Activated T-cell treated with anti-CD3 and anti-CD28 coated beads for 4 hours (primary cell): ENCODE results near the gene PDCD1LG2.
"Not testable (repeated sequence)": the region's sequence is repeated elsewhere in the genome, so short reads cannot be mapped to it uniquely, and the experiment has no call there.

ENCODE experiments used
- DNase-seq: peaks from one replicate; pipeline ENCODE4 v3.0.0-alpha.2; 2020

PDCD1LG2 gene

DNA sequence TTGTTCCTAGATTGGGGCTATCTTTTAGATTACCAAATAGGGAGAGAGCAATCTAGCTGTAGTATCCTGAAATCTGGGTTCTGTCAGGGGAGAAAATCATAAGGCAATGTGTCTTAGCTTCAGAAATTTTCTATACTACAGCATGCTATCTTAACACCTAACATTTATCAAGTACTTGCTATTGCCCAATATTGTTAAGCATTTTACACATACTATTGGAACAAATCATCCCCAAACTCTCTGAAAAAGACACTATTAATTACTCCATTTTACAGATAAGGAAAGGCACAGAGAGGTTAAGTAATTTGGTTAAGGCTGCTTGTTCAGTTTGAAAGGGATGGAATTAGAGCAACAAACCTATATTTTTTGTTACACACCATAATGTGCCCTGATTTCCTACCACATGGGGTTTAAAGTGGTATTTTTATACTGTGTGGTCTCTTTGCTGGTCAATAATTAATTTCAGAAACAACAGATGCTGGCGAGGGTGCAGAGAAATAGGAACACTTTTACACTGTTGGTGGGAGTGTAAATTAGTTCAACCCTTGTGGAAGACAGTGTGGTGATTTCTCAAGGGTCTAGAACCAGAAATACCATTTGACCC, 61.4 kb downstream of the PDCD1LG2 start:
- DNase-seq, result no peak

DNA sequence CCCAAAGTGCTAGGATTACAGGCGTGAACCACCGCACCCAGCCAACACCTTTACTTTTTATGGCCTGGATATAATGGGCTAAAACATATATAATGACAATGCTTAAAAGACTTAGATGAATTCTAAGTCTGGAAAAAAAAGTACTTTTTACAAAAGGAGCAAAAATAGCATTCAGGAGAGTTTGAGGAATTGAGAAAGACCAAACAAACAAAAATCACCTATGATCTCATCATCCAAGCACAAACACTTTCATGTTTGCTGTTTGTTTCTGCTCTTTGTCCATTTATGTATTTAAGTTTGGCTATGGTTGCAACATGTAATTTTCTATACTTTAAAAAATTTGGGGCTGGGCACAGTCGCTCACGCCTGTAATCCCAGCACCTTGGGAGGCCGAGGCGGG, 63.8 kb downstream of the PDCD1LG2 start:
- DNase-seq, result no peak

- DNase-seq, result no peak
Observed at GRCh38 chr9:5575000-5575399, 64.7 kb downstream of the PDCD1LG2 start.

DNA sequence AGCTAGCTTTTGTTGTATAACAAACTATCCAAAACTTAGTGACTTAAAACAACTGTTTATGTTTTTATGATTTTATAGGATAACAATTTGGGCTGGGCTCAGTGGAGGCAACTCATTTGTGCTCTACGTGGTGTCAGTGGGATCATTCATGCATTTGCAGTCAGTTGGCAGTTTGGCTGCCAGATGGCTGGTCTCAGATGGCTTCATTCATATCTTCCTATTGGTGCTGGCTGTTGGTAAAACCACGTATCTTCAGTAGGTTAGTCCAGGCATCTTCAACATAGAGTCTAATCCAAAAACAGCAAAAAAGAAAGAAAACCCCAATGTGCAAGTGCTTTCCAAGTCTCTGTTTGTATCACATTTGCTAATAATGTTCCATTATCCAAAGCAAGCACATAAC, 66.9 kb downstream of the PDCD1LG2 start:
- no peak for DNase-seq

- no peak for DNase-seq
Observed at GRCh38 chr9:5578018-5578697, 67.8 kb downstream of the PDCD1LG2 start.

DNA sequence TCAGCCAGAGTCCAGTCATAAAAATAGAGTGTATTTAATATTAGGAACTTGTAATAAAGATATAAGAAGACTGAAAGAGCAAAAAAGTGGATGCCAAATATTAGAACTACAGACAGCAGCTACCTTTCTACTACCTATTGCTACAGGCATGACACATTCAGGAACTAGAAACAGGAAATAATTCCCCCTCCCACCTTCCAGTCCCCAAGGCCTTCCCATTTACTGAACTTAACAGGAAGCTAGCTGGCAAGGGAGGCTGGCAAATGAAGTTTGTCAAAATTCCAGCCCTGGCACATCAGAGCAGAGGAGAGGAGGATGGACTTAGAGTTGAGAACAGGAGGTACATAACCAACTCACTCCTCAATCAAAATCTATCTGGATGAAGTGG, 68.4 kb downstream of the PDCD1LG2 start:
- no peak for DNase-seq

DNA sequence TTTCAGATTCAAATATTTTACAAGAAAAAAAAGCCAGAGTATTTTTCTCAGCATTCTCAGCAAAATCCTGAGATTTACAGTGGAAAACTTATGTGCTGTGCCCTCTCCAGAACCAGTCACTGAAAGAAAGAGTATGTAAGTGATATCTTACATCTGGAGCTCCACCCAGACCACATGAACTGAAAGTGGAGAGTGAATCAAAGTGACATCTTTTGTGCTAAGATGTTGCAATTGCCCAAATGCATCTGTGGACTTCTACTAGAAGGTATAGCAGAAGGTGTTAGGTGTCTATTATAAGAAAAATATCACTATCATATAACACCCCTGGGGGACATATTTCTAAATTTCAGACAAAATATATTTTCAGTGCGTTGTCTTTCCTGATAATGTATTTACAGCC, 69.5 kb downstream of the PDCD1LG2 start:
- DNase-seq, result no peak

- DNase-seq, result no peak
Observed at GRCh38 chr9:5580650-5581049, 70.3 kb downstream of the PDCD1LG2 start.

DNA sequence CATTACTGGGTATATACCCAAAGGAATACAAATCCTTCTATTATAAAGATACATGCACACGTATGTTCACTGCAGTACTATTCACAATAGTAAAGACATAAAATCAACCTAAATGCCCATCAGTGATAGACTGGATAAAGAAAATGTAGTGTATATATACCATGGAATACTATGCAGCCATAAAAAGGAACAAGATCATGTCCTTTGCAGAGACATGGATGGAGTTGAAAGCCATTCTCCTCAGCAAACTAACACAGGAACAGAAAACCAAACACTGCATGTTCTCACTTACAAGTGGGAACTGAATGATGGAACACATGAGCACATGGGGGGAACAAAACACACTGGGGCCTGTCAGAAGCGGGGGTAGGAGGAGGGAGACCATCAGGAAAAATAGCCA, 71.4 kb downstream of the PDCD1LG2 start:
- not testable (repeated sequence) for DNase-seq

DNA sequence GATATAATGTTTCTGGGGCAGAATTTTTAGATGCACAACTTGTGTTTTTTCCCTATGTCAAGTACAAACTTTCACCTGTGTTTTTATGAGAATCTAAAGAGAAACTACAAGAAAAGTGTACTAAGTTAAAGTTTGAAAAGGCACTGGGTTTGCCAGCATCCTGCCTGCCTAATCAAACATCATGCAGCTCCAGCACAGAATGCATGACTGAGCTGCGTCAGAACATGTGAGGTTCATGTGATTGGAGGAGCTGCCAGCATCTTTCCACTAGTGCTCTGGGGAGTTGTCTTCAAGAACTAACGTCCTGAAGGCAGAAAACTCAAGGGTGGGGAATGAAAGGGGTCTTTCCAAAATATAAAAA, 72.5 kb downstream of the PDCD1LG2 start:
- DNase-seq, result no peak

DNA sequence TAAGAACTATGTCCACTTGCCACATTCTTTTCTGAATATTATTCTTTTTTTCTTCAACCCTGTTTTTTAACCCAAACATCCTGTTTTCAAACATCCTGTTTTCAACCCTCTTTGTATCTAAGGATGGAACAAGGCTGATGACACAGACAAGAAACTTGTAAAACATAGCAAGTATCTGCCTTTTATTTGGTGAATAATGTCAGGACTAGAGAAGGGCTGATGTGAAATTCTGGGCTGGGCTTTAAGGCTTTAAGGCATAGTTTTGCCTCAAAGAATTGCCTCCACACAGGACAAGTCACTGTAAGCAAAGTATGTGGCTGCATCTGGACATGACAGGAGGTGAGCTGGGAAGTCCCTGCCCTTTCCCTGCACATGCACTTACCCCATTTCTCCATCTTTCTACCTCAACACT, 76.1 kb downstream of the PDCD1LG2 start:
- no peak for DNase-seq

DNA sequence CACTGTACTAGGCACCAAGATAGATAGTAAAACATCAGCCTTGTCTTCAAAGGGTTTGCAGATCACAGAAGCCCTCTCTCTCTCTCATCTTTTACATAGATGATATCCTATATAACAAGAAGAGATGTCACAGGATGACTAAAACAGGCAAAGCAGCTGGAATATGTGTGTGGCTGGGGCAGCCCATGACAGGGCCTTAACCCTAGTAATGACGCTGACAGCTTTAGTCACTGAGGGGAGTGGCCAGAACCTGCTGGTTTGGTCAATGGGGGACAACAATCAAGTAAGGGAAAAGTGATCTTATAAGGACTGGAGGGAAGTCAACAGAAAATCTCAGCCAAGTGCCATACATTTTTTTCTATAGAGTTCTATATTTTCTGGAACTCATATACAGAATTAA, 76.7 kb downstream of the PDCD1LG2 start:
- no peak for DNase-seq

DNA sequence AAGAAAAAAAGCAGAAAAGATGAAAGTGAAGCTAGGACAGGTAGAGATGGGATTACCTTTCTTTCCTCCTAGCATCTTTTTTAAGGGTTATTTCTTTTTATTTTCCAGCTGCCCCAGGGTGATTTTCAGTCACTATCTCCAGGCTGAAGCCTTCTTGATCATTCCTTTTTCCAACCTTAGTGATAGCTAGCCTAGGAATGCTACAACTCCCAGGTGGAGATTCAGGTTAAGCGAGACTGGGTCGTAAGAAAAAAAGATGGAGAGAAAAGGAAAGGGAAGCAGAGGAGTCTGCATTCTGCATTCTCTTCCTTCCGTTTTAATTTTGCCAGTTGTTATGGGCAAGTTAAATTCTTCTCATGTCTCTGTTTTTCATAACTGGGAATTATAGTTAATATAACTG, 81.9 kb downstream of the PDCD1LG2 start:
- DNase-seq, result no peak

DNA sequence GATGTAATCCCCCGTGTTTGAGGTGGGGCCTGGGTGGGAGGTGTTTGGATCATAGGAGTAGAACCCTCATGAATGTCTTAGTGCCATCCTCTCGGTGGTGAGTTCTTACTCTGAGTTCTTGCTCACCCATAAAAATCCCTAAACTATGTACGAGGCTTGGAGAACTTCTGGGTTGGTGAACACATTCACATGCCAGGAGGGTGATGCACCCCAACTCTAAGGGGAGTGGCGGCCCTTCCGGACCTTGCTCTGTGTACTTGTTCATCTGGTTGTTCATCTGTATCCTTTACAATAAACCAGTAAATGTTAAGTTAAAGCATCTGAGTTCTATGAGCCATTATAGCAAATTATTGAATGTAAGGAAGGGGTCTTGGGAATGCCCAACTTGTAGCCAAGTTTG, 82.6 kb downstream of the PDCD1LG2 start:
- DNase-seq, result no peak

DNA sequence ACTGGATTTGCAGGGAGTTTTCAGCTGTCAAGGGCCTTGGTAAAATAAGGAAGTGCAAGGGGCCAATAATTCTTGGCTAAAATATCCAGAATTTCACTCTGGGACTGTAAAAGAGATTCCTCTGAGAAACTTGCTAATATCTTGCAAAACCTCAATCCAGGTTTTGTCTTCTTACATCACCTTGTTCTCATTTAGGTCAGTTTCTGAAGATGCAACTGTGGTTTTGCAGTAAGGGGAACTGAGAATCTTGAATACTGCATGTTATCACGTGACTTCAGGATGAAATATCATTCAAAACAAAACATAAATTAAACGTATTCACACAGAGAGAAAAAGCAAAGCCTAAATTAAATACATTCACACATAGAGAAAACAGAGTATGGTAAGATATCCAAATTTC, 83.6 kb downstream of the PDCD1LG2 start:
- DNase-seq, result no peak

- no peak for DNase-seq
Observed at GRCh38 chr9:5596173-5596572, 85.8 kb downstream of the PDCD1LG2 start.

DNA sequence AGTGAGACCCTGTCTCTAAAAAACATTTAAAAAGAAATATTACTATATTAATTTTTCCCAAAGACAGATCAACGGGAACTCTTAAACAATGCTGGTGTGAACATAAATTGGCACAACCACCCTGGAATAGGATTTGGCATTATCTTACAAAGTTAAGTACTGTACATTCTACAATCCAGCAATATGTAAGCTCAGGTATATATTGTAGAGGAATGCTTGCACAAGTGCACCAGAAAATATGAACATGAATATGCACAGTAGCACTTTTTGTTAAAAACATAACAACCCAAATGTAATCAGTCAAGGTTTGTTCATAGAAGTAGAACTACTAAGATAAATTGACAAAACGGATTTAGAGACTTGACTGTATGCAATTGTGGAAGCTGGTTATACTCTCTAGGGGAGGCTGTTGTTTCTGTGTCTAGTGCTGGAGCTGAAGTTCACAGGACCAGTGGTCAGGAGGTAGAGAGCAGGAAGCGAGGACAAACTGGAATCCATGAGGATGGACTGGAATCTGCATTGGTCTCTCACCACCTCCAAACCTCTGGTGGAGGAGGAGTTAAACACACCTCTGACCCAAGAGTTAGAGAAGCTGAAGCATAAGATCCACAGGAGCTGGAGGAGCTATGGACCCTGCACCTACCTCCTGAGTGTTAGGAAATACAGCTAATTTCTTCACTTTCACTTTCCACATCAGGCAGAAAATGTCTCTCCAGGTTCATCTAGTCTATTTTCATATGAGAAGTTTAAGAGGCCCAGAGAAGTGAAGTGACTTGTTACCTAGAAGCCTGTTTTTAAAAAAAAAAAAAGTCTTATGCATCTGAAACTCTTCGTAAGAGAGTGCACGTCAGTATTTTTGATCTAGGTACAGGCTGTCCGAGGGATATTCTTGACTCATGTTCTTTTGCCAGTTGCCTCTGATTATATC, 98.2 kb downstream of the PDCD1LG2 start:
- no peak for DNase-seq

- DNase-seq, result no peak
Observed at GRCh38 chr9:5609226-5609596, 98.9 kb downstream of the PDCD1LG2 start.

- no peak for DNase-seq
Observed at GRCh38 chr9:5610491-5610890, 100.2 kb downstream of the PDCD1LG2 start.

DNA sequence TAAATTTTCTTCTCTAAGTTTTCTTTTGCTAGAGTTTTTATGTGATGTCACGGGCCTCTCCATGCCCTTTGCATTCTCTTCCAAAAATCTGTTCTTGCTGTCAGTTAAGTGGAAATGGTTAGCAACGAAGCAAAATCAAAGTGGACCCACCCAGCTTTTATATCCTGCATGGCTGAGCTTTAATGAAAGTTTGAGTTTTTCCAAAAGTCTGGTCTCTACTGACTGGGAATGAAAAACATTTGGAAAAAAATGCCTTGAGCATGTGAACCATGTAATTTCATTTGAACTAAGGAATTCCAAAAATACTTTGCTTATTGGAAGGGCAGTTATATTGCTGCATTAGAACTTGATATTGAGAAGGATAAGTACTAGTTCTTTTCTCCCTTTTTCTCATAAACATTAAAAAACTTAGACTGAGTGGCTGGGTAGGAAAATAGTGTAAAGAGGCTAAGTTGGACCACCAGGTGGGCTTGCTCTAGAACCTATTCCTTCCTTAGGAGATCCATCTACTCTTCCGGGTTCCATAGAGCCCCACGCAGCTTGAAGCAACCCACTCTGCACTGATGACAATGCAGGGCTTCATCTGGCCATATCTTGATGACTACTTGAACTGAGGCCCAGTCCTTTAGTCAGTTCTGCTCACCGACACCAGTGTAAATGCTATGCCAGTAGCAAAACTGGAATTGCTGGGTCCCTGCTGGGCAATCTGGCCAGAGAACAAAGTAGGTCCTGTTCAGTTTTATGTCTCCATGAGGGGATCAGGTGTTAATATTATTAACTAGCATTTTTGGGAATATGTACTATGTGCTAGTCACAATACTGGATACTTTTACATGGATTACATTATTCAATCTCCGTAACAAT, 101.2 kb downstream of the PDCD1LG2 start:
- DNase-seq, result no peak

- no peak for DNase-seq
Observed at GRCh38 chr9:5612185-5612530, 101.8 kb downstream of the PDCD1LG2 start.

GRCh38 chr9:5614192-5614591, 103.9 kb downstream of the PDCD1LG2 start:
- DNase-seq, result no peak

- DNase-seq, result no peak
Observed at GRCh38 chr9:5614985-5615384, 104.7 kb downstream of the PDCD1LG2 start.
